HCT116 (cell line): Measurements from ENCODE around the gene NSF. TPM values are rescaled to one million over a fixed set of nuclear protein-coding genes. Genes with fewer than 3 reads are reported as not detected.

ENCODE experiments used
- ATAC-seq: fragments of 200-7000 bp; cut with Tn5 transposase; 2 replicates; pipeline ENCODE4 v1.9.1; 2020; ENCODE audit warnings: mild to moderate bottlenecking, moderate library complexity
- BruUV-seq: library from RNA; stranded (reverse); fragments of 400-500 nt; replicated peaks from 2 replicates; lab custom pipeline; 2021; lab: Mats Ljungman, UMichigan
- CTCF ChIA-PET: fragments of 300-600 bp; sonication (Branson Sonifier 250); formaldehyde crosslinking; loops from one replicate; lab custom pipeline; 2021; ENCODE audit warnings: antibody characterized with exemption; lab: Charles Lee
- POLR2A ChIA-PET: fragments of 300-600, 350-600 bp; sonication (Branson Sonifier 250); formaldehyde crosslinking; loops from one replicate; lab custom pipeline; 2021; ENCODE audit warnings: antibody characterized with exemption; lab: Charles Lee
- RAD21 ChIA-PET, 2 experiments: fragments of 300-600 bp; sonication (Branson Sonifier 250); formaldehyde crosslinking; loops; one replicate each; lab custom pipeline; 2023; ENCODE audit warnings: low total read pairs in 2 of 2; ENCODE audit not compliant: uncharacterized antibody in 2 of 2, unreplicated experiment in 2 of 2, low non-redundant PET in 1 of 2; lab: Charles Lee
- DNase-seq: peaks from one replicate; pipeline ENCODE4 v3.0.0-alpha.2; 2010; ENCODE audit warnings: low read depth, low spot score
- H2AFZ ChIP-seq: fragments of 200-600 bp; shearing (Covaris generic), sonication (generic); 2 replicates; pipeline ENCODE4 v1.6.1; 2017; ENCODE audit warnings: low read depth, mixed run types, mixed read lengths, antibody characterized with exemption, low read length; ENCODE audit not compliant: poor library complexity, severe bottlenecking
- H3K27ac ChIP-seq: 2 replicates; pipeline ENCODE4 v1.5.1; 2012; ENCODE audit warnings: low read depth, low read length
- H3K27me3 ChIP-seq: fragments of 200-600 bp; sonication (generic); 2 replicates; pipeline ENCODE4 v1.6.1; 2016; ENCODE audit warnings: mixed run types, low read length, mixed read lengths; ENCODE audit not compliant: insufficient read depth
- H3K36me3 ChIP-seq, 2 experiments: fragments of 200-500 bp in 1 of 2; fragments of 200-600 bp in 1 of 2; sonication (Bioruptor generic) in 1 of 2; sonication (generic) in 1 of 2; 2 replicates each; pipeline versions ENCODE4 v1.5.1 to v1.6.1; 2014 to 2016; ENCODE audit warnings: low read length in 2 of 2, inconsistent platforms in 1 of 2, mixed read lengths in 1 of 2, mixed run types in 1 of 2; ENCODE audit not compliant: insufficient read depth in 2 of 2, control insufficient read depth in 1 of 2
- H3K4me1 ChIP-seq, 2 experiments: fragments of 200-600 bp in 1 of 2; sonication (generic) in 1 of 2; 2 replicates each; pipeline versions ENCODE4 v1.5.1 to v1.6.1; 2012 to 2017; ENCODE audit warnings: low read length in 2 of 2, inconsistent platforms in 1 of 2, mild to moderate bottlenecking in 1 of 2, mixed read lengths in 1 of 2, mixed run types in 1 of 2, moderate library complexity in 1 of 2; ENCODE audit not compliant: insufficient read depth in 2 of 2, control insufficient read depth in 1 of 2
- H3K4me2 ChIP-seq: fragments of 200-600 bp; sonication (generic); 2 replicates; pipeline ENCODE4 v1.6.1; 2017; ENCODE audit warnings: mixed run types, low read length, mixed read lengths
- H3K4me3 ChIP-seq, 2 experiments: fragments of 200-600 bp in 1 of 2; sonication (generic) in 1 of 2; replicated peaks in 1 of 2; 2 replicates each; pipeline ENCODE4 v1.5.1; 2011 to 2016; ENCODE audit warnings: low read length in 2 of 2, control low read depth in 1 of 2, low read depth in 1 of 2, mild to moderate bottlenecking in 1 of 2, mixed read lengths in 1 of 2, mixed run types in 1 of 2
- H3K79me2 ChIP-seq: fragments of 200-600 bp; sonication (generic); 2 replicates; pipeline ENCODE4 v1.6.1; 2017; ENCODE audit warnings: mild to moderate bottlenecking, mixed run types, low read length, moderate library complexity, mixed read lengths; ENCODE audit not compliant: insufficient read depth
- H3K9ac ChIP-seq: fragments of 200-600 bp; sonication (generic); 2 replicates; pipeline ENCODE4 v1.6.1; 2016; ENCODE audit warnings: low read length, mixed read lengths
- H3K9me2 ChIP-seq: fragments of 200-600 bp; sonication (generic), shearing (Covaris generic); 2 replicates; pipeline ENCODE4 v1.6.1; 2017; ENCODE audit warnings: mixed run types, mild to moderate bottlenecking, moderate library complexity; ENCODE audit not compliant: insufficient read depth
- H3K9me3 ChIP-seq, 2 experiments: fragments of 200-500 bp in 1 of 2; fragments of 200-600 bp in 1 of 2; sonication (Bioruptor generic) in 1 of 2; sonication (generic) in 1 of 2; 2 replicates each; pipeline ENCODE4 v1.6.1; 2014 to 2017; ENCODE audit warnings: low read length in 2 of 2, mixed read lengths in 2 of 2, inconsistent platforms in 1 of 2, low read depth in 1 of 2, mild to moderate bottlenecking in 1 of 2, mixed run types in 1 of 2, moderate library complexity in 1 of 2; ENCODE audit not compliant: control insufficient read depth in 1 of 2, insufficient read depth in 1 of 2
- H4K20me1 ChIP-seq: fragments of 200-600 bp; sonication (generic), shearing (Covaris generic); 2 replicates; pipeline ENCODE4 v1.6.1; 2017; ENCODE audit warnings: mixed run types, mild to moderate bottlenecking, moderate library complexity; ENCODE audit not compliant: insufficient read depth
- ELF1 ChIP-seq: IDR thresholded peaks from 2 replicates; pipeline ENCODE4 v1.6.1; 2012; ENCODE audit warnings: low read depth, borderline replicate concordance
- EZH2phosphoT487 ChIP-seq: fragments of 200-600 bp; IDR thresholded peaks from 2 replicates; pipeline ENCODE4 v1.6.1; 2018; ENCODE audit warnings: antibody characterized with exemption, borderline replicate concordance
- FOSL1 ChIP-seq: IDR thresholded peaks from 2 replicates; pipeline ENCODE4 v1.6.1; 2012; ENCODE audit warnings: low read depth
- POLR2AphosphoS5 ChIP-seq: IDR thresholded peaks from 2 replicates; pipeline ENCODE4 v1.6.1; 2011; ENCODE audit warnings: mild to moderate bottlenecking, low read depth, low read length, moderate library complexity
- RAD21 ChIP-seq: IDR thresholded peaks from 2 replicates; pipeline ENCODE4 v1.6.1; 2012; ENCODE audit warnings: low read depth, mild to moderate bottlenecking
- ZFX ChIP-seq: fragments of 450-650 bp; IDR thresholded peaks from 2 replicates; pipeline ENCODE4 v1.6.1; 2017
- intact Hi-C: fragments of 100-400 bp; cut with micrococcal nuclease; formaldehyde crosslinking; loops from 2 replicates; pipeline ENCODE4 v1.10.0; 2022
- total RNA-seq: library from RNA; stranded (reverse); gene quantifications from one replicate; pipeline ENCODE4 v1.2.1, GENCODE V29; 2021; ENCODE audit not compliant: unreplicated experiment
- TF ChIP-seq, protein P1 (sequence below): IDR thresholded peaks from 2 replicates; pipeline ENCODE4 v1.6.1; 2012; ENCODE audit warnings: low read depth

Gene NSF
- total RNA-seq, 1 experiment from 2014 or later: 61.1 TPM

GRCh38 chr17:46777943-46778915 lies 187.8 kb downstream of the NSF start:
- DNase-seq (no peak), ATAC-seq (no peak)
- H3K4me1 ChIP-seq: peaks cover 3 to 33% of the 10 kb centered on the region in 2 experiments; a peak in 3 of 4 replicates
- no peaks in the 10 kb centered on the region for H4K20me1 ChIP-seq
- no peak overlapping the region for H3K4me2 ChIP-seq
- no peak overlapping the region for H2AFZ ChIP-seq
- H3K9ac ChIP-seq: no peak overlapping the region
- H3K36me3 ChIP-seq: no peaks in the 10 kb centered on the region
- H3K9me2 ChIP-seq: no peaks in the 10 kb centered on the region
- BruUV-seq: no TSS peak
- TF ChIP-seq POLR2AphosphoS5: no peak
- no peak for TF ChIP-seq RAD21
- no peak for TF ChIP-seq FOSL1
- TF ChIP-seq ZFX: no peak
- no peak for TF ChIP-seq ELF1
- TF ChIP-seq, protein P1, sequence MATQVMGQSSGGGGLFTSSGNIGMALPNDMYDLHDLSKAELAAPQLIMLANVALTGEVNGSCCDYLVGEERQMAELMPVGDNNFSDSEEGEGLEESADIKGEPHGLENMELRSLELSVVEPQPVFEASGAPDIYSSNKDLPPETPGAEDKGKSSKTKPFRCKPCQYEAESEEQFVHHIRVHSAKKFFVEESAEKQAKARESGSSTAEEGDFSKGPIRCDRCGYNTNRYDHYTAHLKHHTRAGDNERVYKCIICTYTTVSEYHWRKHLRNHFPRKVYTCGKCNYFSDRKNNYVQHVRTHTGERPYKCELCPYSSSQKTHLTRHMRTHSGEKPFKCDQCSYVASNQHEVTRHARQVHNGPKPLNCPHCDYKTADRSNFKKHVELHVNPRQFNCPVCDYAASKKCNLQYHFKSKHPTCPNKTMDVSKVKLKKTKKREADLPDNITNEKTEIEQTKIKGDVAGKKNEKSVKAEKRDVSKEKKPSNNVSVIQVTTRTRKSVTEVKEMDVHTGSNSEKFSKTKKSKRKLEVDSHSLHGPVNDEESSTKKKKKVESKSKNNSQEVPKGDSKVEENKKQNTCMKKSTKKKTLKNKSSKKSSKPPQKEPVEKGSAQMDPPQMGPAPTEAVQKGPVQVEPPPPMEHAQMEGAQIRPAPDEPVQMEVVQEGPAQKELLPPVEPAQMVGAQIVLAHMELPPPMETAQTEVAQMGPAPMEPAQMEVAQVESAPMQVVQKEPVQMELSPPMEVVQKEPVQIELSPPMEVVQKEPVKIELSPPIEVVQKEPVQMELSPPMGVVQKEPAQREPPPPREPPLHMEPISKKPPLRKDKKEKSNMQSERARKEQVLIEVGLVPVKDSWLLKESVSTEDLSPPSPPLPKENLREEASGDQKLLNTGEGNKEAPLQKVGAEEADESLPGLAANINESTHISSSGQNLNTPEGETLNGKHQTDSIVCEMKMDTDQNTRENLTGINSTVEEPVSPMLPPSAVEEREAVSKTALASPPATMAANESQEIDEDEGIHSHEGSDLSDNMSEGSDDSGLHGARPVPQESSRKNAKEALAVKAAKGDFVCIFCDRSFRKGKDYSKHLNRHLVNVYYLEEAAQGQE: no peak
- TF ChIP-seq EZH2phosphoT487: no peak
- H3K27me3 ChIP-seq: no peaks in the 10 kb centered on the region
- no peak overlapping the region for H3K4me3 ChIP-seq
- RAD21 ChIA-PET: no interaction called here
- POLR2A ChIA-PET: no interaction called here
- no peaks in the 10 kb centered on the region for H3K9me3 ChIP-seq
- no peak overlapping the region for H3K27ac ChIP-seq
- no peaks in the 10 kb centered on the region for H3K79me2 ChIP-seq
- CTCF ChIA-PET: no interaction called here
- intact Hi-C loops: no loop called here
